NCI-H128 (cell line): Measurements from ENCODE around the gene TBC1D5.

Source experiments
- DNase-seq: peaks from one replicate; lab custom pipeline; 2025; ENCODE audit not compliant: unreplicated experiment; lab: John Stamatoyannopoulos, UW

TBC1D5 gene

DNA sequence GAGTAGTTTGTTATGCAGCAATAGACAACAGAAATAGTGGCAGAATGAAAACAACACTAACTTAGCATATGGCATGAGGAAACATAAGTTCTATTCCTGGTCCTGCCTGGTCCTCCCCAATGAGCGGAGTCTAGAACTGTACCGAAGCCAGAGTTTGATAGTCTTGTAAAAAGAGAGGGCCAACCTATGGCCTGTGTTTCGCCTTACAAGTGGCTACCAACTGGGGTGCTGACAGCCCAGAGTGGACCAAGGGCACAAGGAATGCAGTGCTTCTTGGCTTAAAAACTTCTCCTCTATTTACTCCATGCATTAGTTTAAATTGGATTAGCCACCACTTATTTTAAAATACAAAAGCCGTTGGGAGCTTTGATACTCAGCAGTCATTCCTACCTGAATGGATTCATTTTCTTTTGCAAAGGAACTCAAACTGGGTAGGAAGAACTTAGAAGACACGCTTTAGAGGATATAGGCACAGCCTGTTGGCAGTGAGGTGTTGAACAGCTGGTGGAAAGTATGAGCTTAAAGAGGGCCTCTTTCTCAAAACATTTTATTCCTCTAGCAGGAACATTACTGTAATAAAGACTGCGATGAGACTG lies 554.7 kb downstream of the TBC1D5 start:
- no peak for DNase-seq

DNA sequence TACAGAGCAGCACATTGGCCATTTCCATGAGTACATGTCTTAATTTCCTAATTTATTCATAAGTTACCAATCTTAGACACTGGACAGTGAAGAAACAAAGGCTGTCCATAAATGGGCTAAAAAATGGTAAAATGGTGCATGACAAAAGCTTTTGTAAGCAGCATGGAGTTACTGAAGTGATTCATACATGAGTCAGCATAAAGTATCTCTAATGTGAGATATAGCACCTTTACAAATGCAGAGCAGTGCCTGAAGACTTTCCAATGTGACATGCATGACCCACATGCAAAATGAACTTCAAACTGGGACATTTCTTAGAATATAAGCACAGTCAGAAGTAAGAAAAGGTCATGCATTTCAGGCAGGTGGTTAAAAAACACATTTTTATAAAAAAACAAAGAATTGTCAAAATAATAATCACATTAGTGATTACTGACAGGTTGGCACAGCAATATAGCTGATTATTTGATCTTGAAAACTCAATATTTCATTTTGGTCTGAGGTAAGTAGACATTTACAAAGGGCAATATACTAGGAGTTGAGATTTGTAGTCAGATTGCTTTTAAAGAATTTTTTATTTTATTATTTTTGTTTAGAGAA lies 558.4 kb downstream of the TBC1D5 start:
- DNase-seq = no peak

DNA sequence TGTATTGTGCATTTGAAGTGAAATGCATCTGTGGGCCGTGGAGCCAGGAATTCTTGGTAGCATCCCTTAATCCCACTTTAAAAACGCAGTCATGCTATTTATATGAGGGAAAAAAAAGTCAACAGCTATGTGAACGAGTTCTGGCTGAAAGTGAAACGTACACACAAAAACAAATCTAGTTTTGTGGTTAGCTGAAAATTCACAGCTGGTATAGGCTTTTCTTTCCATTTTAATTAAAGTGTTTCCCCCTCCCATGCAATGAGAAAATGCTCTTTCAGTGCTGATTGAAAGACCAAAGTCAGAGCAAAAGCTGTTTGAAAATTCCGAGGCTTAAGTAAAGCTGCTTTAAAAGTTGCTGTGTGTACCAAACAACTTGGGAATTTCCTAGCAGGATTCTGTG lies 560.3 kb downstream of the TBC1D5 start:
- DNase-seq = no peak

DNA sequence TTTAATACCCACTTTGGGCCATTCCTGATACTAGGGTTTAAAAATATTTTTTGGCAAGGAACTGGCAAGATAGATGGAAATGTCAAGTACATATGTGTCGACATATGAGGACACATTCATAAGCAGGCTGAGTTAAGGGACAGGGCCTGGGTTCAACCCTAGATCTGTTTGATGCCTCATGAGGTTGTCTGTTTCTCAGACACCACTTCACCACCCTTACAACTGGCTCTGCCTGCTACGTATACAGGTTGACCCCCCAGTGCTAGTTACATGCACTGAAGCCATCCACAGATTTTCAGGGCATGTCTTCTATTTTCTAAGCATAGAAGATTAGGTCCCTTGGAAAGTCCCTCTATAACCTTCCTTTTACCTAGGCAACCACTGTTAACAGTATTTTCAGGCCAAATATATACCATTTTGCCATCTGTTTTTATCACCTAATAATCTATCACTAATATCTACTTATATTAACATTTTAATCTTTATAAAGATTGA lies 561.0 kb downstream of the TBC1D5 start:
- DNase-seq = no peak

DNA sequence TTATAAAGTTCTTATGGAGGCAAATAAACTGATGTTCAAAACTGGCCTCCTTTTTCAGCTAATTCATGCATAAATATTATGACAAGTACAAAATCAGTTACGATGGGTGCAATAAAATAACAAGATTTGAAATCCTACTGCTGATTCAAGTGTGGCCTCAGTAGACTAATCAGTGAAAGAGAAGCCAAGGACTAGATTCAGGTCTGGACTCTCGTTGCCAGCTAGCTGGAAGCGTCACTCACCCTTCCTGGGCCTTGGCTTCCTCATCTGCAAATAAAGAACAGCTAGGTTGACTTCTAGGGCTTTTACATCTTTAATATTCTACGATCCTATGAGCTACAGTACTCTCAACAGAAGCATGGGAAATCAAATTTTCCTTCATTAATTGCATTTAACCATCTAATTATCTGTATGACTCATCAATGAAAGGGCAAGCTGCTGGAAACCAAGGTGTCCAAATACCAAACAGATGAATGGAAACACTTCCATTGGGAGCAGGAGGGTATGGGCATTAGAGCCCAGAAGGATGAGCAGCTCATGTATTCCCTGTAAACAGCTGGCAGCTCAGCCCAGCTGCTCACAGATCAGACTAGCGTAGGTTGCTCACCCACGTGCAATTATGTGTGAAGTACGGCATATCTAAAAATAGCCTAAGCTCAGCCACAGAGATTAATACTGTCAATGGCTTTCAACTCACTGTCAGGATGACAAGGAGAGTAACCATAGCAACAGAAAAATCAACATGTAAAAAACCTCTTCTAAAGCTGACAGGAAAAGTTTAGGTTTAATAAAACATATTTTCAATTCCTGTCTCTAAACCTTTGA lies 562.8 kb downstream of the TBC1D5 start:
- no peak for DNase-seq

DNA sequence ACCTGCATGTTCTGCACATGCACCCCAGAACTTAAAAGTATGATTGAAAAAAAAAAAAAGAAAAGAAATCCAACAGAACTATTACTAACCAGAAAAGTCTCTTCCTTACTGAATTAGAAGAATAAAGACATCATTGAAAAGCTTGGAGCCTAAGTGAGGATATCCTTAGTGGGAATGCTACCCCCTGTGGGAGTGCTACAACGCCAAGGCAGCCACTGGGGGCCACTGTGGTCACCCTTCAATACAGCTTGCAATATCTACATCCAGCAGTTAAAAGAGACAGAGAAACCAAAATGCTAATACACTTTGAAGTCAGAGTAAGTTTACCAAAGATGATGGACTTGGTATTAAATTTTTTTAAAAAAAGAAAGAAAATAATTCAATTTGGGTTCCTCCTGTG lies 565.7 kb downstream of the TBC1D5 start:
- no peak for DNase-seq

DNA sequence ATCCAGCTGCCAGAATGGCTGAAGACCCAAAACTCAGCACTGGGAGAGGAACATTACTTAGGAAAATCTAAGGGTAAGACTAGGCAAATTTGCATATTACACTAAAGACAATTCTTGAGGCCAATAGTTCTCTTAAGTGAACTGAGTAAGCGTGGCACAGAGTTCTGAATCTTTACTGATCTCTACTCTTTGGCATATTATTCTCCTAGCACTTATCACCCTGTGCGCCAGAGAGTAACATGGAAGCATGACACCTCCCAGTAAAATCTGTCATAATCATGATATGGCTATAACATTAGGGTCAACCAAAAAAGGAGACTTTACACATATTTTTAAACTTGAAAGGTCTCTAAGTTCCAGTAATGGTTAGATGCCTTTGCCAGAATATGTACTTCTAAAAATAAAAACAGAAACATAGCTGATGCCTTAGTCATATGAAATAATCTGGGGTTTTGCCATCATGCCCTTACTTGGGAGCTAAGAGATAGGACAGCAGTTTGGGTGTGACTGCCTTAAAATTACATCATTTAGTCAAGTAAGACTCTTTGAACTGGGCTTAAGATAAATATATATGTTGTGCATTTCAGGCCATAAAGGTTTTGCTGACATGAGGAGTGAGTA lies 567.1 kb downstream of the TBC1D5 start:
- no peak for DNase-seq

DNA sequence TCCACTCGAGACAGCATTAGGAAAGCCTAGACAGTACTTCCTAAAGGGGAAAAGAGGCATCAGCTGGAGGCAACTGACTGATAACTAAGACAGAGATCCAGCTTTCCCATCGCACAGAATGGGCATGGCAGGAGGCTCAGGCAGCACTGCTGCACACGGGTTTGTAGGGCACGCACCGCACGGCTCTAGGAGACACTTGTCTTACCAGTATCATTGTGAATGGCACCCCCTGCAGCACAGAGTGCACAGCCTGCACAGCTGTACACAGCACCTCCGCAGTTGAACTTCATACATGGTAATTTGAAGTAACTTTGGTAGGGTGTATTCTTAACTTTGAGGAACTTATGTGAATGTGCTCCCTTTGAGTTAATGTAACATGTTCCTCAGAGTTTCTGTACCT lies 576.1 kb downstream of the TBC1D5 start:
- no peak for DNase-seq

DNA sequence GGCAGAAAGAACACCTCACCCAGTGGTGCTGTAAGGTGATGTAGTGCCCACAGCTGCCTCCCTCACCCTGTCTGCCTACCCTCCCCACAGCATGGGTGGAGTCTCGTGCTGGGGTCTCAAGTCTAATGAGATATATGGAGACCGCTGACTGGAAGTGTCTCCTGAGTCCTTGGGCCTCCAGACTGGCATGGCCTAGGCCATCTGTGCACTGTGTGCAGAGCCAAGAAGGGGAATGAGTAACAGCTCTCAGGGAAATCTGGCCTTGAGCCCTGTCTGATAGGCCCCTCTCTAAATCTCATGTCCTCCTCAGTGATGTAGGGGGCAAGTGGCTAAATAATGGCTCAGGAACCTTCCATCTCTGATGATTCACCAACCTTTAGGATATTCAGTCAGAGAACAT lies 580.3 kb downstream of the TBC1D5 start:
- DNase-seq = no peak

DNA sequence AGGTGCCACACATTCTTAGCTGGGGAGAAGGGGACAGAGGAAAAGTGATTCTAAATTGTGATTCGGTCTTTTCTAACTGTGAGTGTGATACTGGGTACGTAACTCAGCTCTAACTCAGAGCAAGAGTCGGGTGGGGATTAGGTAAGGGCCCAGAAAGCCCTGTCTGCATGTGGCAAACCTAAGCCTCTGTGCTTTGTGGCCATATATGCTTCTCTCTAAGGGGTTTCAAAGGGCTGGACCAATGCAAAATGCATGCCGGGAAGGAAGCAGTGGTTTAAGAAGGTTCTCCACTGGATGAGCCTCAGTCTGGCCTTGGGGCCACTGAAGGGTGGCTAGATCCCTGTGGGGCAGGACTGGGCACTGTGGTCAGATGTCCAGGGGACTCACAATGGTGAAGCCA lies 581.8 kb downstream of the TBC1D5 start:
- DNase-seq = no peak

DNA sequence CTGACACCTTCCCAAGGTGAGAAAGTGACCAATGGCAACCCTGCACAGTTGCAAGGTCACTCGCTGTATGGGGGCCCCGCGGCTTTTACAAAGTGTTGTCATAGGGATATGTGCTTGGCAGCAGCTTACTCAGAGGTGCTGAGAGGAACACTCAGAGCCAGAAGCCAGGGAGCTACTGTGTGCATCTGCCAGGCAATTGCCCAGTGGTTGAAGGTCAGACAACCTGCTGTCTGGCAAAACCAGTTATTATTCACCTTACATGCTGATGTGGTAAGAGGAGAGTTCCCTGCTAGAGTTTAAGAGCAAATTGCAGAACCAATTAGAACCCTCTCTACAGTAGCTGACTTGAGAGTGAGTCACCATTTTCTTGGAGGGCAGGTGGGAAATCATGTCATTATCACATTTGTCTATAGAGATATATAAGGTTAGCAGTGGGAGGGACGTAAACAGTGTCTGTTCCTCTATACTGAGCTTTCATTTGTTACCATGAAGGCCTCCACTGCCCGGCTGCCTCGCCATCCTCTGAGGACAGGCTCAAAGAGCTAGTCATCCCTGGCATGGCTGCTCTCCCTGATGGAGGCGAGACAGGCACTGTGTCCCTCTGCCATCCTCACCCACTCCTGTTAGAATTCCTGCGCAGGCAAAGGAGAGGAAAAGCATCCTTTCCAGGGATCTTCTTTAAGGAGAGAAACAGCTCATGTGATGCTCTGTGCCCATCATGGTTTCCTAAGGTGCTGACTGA lies 583.3 kb downstream of the TBC1D5 start:
- DNase-seq = no peak

DNA sequence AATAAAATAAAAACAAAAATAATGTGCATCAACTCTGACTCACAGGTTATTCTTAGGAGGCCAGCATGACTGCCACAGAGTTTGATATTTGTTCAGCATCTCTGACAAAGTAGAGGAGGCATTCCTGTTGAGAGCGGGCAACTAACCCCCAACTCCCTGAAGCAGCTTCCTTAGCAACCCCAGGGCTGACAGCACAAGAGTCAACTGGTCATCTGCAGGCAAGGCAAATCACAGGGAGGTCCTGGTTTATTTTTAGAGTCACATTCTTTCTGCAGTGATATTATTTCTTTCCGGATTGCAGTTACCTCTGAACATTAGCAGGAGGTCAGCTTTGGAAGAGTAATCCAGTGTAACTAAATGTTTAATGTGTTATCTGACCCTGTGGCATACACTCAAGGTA lies 584.7 kb downstream of the TBC1D5 start:
- no peak for DNase-seq

DNA sequence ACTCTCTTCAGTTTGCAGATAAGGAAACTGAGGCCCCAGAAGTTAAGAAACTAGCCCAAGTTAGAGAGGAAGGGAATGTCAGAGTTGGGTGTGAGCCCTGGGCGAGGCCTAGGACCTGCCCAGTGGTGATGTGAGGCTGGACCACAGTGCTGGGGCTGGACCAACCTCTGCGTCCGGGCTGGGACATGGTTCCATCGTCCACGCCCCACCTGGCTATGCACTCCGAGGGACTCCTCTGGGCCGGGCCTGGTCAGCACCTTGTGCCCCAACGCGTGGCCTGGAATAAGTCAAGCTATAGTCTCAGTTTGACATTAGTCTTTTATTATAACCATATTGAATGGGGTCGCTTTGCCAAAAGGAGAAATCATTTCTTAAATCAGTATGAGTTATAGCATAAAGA lies 585.6 kb downstream of the TBC1D5 start:
- DNase-seq = no peak

DNA sequence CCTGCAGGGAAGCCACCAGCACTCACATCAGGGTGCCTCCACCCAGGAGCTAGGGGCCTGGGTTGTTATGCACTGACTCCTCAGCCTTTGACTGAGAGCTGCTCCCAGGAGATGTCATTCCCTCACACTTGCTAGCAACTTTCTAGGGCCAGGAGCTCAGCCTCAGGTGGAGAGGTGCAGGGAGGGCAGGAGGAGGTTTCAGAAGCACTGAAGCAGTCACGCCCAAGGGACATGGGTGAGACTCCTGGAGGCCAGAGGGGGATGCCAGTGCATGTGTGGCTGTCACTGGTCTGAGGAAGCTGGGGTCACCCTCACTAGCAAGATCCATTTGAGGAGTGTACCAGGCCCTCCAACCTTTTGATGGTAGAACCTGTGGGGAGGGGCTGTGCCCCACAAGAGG lies 586.5 kb downstream of the TBC1D5 start:
- DNase-seq = no peak

DNA sequence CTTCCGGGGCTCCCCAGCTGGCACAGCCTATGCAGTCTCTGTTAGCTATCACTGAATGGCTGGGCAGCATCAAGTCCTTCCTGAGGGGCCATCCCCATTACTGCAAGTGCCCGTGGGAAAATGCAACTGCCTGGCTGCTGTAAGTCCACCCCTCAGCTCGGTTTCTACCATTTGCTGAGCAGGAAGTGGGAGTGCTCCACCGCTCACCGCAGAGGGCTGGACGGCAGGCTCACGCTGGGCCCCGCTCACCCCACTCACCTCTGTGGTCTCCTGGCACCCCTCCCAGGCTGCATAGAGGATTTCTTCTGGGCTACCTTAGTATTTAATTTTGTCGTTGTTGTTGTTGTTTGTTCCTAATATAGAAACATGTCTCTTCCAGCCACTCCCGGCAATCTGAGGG lies 587.5 kb downstream of the TBC1D5 start:
- no peak for DNase-seq

DNA sequence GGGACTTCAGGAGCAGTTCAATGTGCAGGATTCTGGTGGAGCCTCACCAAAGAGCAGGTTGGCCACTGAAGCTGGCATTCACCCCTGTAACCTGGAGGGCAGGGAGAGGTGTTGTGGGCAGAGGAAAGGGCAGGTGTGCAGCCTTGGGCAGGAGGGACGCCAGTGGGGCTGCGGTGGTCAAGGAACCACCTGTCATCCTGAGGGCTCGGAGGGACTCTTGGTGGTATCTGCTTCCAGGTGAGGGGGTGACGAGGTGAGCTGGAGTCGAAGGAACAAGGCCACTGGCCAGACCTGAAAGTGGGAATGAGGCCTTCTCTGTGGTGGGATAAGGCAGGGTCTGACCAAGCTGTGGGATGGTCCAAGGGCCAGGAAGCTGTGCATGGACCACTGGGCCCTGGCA lies 588.2 kb downstream of the TBC1D5 start:
- no peak for DNase-seq

DNA sequence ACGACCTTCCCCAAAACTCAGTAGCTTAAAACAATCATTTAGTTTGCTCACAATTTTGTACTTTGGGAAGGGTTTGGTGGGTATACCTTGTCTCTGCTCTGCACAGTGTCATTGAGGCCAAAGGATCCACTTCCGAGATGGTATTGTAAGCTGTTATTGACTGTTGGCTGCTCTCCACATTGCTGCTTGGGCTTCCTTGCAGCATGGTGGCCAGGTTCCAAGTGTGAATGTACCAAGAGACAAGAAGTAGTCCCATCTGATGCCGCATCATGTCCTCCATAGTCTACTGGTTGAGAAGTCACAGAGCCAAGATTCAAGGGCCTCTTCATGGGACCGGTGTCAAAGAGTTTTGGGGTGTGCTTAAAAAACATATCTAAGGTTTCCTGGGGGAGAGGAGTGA lies 589.2 kb downstream of the TBC1D5 start:
- DNase-seq = no peak

DNA sequence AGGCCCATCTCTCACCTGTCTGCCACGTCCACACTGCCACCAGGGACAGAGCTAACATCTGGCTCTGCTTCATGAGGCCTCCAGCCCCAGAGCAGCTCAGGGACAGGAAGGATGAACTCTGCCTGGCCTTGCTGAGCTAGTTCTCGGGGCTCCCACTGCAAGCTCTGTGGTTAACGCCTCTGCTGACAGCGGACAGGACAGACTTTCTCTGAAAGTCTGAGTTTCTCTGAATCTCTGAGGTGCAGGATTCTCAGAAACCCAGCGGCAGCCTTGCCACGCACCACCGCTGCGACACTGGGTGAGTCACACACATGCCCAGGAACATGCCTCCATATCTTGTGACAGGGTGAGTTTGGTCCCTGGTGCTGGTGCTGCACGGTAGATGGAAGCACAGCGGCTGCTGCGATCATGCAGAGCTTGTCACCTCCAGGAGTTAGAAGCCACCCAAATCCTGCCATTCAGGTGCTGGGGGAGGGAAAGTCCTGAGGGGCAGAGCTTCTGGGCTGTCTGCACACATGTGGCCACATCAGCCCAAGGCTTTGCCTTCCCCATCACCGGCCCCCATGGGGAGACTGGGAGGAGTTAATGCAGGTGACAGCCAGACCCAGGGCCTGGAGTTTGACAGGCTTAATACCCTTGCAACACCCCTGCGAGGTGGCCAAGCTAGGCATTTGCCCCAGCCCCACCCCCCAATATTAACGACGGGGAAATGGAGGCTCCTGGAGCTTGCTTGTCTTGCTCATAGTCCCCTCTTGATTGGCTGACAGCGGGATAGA lies 590.6 kb downstream of the TBC1D5 start:
- DNase-seq = no peak

DNA sequence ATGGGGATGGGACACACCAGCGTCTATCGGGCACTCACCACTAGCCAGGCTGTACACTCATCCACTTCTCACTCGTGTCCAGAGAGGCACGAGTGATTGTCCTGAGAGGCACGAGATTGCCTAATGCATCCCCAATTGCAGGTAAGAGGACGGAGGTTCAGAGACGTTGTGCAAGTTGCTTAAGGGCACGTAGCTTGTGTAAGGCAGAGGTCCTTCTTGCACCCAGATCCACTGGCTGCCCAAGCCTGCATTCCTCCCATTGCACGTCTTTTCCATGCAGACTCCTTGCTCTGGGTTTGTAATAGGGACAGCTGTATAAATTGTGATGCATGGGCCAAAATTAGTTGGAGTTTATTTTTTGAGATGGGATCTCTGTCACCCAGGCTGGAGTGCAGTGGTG lies 593.4 kb downstream of the TBC1D5 start:
- DNase-seq = no peak

DNA sequence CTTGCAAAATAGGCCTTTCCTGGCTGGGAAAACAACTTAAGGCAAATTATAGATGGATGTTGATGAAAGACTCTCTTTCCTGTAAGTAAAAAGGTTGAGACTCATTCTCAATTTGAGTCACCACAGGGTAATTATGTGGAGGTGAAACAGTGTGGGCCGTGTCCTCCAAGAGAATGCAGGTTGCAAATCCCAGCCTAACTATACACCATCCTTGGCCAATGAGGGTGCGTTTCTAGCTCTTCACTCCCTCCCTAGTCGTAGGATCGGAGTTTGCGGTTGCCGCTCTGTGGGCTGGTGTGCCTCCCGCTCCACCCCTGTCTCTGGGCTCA lies 597.8 kb downstream of the TBC1D5 start:
- no peak for DNase-seq
